GM19043 (cell line): ENCODE measurements around the gene HYDIN.
"Not testable (repeated sequence)": the region's sequence is repeated elsewhere in the genome, so short reads cannot be mapped to it uniquely, and the experiment has no call there.

Experiments used
- ATAC-seq: cut with Tn5 transposase; IDR thresholded peaks from one replicate; pipeline ENCODE4 v1.9.1; 2021; ENCODE audit warnings: low read depth; ENCODE audit not compliant: unreplicated experiment

Gene HYDIN

DNA sequence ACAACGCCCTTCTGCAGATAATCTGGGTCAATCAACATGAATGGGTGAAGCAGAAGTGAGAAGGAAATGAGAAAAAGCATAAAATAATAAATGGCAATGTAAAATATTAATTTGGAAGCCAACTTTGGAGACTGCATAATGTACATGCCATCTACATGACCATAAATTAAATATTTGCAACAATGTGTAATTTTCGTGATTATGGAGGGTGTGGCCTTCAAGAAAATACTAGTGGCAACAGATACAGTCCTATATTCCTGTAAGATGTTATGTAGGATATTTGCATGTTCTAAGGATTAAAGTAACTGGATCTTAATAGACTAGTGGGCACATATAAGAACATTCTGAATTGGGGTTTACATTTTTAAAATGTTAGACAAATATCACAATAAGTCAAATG, 78.9 kb downstream of the HYDIN start:
- not testable (repeated sequence) for ATAC-seq

DNA sequence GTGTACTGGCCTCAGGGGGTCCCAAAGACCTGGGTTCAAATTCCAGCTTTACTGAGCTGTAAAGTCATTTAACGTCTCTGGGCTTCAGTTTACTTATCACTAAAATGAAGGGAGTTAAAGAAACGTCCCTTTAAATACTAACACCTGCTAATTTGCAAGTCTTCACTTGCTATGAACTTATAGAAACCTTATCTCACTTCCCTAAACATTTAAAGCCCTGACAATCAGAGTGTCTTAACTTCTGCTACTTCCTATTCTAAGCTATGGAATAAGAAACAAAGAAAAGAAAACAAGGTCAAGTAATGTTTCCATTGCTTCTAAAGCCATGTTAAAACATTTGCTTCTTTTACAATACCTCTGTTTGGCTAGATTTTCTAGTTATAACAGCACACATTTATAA, 87.3 kb downstream of the HYDIN start:
- not testable (repeated sequence) for ATAC-seq

DNA sequence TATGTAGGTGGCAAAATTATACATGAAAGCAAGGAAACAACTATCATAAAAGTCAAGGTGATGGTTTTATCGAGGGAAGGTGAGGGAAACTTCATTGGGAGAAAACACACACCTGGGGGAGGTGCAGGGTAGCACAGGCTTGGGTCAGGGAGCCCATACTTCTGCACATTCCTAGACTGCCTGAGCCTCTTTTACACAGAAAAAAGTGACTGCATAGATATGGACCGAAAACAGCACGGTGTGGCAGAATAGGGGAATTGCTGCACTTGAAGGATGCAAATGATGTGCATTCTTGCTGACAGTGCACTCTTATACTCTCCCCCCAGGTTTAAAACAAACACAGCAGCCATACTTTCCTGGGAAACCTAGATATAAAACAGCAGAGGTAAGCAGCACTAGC, 120.0 kb downstream of the HYDIN start:
- not testable (repeated sequence) for ATAC-seq

DNA sequence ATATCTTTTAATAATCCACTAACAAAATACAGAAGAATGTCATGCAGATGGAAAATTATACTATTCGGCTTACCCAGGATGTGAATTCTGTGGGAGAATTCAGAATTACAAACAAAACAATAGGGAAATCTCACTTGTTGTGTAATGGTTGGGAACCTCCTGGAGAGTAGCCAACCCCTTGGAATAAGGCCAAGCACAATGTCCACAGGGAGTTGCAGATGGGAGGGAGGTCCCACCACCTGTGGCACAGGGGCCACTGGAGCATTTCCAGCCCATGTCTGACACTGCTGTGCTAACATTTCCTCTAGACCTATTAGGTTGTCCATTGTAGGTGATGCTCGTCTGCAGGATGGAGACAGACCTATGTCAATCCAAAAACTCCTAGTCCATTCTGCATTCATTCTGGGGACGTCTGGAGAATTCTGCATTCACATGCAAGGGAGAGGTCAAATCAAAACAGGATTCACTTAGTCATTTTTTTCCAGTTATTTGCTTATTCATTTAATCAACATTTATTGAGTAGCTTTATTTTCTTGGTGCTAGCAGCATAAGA, 120.8 kb downstream of the HYDIN start:
- ATAC-seq: not testable (repeated sequence)

DNA sequence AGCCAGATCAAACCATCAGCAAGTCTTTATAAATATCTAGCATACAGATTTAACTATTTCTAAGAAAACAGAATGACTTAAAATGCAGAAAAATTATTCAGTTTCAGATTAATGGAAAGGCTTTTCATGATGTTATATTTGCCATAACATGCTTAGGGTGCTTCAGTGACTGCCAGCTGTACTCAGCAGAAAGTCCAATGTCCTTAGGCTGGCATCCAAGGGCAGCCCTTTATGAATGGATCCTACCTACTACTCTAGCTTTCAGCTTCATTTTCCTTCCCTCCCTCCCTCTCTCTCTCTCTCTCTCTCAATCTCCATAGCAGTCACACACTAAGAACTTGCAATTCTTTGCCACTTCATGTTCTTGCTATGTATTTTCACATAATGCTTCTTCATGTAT, 124.6 kb downstream of the HYDIN start:
- ATAC-seq: not testable (repeated sequence)

DNA sequence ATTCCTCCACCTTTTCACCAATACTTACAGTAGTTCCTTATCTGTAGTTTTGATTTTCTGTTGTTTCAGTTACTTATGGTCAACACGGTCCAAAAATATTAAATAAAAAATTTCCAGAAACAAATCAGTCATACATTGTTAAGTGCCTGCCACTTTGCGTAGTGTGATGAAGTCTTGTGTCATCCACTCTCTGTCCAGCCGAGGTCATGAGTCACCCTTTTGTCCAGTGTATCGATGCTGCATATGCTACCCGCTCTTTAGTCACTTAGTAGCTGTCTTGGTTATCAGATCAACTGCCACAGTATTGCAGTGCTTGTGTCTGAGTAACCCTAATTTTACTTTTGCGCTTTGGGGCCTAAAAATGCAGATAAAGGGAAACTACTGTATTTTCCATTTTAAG, 146.9 kb downstream of the HYDIN start:
- ATAC-seq: not testable (repeated sequence)

DNA sequence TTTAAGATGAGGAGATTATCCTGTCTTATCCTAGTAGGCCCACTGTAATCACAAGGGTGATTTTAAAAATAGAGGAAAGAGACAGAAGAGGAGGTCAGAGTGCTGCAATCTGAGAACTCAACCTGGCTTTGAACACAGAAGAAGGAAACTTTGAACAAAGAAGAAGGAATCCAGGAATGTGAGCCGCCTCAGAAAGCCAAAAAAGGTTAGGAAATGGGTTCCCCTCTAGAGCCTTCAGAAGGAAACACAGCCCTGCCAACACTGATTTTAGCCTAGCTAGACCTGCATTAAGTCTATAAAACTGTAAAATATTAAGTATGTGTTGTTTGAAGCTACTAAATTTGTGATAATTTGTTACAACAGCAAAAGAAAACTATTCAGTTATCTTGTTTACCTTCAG, 149.7 kb downstream of the HYDIN start:
- not testable (repeated sequence) for ATAC-seq

DNA sequence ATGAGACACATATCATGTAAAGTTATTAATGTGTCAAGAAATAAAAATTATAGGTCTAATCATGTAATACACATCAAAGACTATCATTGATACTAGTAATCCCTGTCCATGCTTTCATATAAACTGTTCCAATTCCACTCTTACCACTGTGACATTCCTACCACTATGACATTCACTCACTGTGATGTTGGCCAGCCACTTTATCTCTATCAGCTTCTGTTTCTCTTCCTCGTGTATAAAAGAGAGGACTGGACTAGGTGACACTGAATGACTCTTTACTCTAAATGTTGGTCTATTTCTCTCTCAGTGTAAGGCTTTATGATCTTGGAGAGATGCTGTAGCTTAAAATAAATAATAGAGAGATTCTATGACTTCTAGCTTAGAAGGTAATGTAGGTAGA, 150.3 kb downstream of the HYDIN start:
- ATAC-seq: not testable (repeated sequence)

DNA sequence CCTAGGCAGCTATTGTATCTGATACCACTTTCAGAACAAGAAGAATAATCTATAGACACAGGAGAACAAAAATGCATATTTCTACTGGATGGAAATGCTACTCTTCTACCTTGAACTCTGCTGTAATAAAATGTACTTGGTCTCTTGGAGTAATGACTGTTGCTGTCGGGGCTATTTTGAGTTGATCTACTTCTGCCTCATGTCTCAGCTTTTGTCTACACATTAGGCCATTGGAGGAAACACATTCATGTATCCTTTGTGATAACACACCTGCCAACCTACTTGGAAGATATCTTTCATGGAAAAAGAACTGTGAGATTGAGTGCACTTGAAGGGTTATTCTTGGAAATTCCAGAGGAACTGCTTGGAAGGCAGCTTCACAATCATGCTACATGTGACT, 159.9 kb downstream of the HYDIN start:
- ATAC-seq: not testable (repeated sequence)

DNA sequence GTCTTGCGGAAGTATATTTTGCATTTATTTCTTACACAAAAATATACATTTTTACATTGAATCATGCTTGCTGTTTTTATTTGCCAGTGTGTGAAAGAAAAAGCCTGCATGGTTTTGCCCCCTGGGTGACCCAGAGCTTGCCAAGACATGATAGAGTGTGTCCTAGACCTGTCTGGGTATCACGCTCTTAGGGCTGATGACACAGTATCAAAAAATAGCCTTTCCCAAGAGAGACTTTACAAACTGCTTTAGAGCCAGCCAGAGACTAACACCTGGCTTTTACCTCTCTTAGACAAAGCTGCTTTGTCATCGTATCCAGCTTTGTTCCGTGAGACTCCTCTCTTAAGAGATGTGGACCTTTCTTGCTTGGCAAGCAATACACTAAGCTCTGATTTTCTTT, 160.7 kb downstream of the HYDIN start:
- not testable (repeated sequence) for ATAC-seq

DNA sequence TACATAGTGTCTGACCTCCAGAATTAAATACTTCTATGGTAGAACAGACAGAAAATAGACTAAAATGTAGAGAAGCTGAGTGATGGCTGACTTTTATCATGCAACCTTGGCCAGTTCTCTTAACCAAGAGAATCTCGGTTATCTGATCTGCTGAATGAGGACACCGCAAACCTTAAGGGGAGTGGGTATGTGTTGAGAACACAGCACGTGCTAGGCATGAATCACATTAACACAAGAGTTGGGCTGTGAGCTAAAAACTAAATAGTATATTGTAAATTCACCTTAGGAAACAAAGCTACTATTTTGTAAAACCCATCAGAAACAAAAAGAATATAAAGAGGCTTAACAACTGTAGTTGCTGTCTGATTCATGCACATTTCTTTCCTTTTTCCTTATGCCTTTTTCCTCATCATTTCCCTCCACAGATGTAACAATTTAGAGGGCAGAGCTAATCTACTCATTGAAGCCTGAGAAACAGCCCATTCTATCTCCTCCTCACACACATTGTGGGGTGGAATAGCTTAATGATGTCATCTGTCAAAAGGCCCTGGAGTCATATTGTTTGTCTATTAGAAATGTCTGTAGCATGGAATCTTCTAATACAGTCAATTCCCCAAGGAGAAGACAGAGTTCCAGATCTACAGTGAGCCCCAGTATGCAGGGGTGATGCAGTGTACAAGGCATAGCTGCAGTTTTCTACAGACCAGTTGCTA, 176.5 kb downstream of the HYDIN start:
- not testable (repeated sequence) for ATAC-seq

DNA sequence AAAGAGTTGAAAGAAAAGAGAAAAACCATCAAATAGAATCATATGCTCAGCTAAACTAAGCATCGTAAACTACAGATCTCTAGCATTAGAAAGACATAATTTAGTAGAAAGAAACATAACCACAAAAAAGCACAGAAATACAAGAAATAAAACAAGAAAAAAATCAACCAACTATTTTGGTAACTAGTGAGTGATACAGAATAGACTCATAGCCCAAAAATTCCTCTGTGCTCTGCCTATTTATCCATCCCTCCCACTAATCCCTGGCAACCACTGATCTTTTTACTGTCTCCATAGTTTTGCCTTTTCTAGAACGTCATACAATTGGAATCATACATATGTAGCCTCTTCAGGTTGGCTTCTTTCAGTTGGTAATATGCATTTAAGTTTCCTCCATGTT, 180.2 kb downstream of the HYDIN start:
- ATAC-seq: not testable (repeated sequence)

DNA sequence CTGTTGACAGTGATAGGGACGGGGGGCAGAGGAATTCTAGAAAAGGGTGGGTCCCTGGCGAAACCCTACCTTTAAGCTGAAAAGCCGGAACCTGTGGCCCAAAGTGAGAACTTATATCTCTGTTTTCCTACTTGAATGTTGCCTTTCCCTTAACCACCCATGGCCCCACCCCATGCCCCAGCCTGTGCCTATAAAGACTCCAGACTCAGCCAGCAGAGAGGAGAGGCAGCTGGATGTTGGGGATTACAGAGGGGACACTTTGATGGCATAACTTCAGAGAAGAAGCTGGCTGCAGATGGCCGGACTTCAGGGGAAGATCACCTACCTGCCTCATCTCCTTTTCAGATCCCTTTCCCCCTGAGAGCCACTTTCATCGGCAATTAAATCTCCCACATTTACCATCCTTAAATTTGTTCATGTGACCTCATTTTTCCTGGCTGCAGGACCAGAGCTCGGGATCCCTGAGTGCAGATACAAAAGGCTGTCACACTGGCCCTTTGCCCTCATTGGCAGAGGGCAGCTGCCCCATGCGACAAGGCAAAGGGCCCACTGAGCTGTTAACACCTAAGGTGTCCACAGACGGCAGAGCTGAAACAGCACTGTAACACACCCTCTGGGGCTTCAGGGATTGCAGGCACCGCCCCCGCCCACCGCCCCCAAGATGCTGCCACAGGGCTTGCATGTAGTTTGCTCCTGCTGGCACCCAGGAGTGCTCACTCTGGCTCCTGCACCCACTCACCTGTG, 191.0 kb downstream of the HYDIN start:
- ATAC-seq: not testable (repeated sequence)

DNA sequence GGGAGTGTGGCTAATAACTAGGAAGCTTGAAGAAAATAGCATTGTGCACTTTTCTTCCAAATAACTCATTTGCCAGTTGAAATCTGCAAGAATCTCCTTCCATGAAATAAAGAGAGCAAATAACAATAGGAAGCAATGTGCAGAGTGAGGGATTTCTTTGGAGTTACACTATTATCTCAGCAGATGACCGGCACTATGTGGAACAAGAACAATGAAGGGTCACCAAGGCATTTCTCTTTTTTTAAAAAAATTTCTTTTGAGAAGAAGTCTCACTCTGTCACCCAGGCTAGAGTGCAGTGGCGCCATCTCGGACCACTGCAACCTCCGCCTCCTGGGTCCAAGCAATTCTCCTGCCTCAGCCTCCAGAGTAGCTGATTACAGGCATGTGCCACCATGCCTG, 192.1 kb downstream of the HYDIN start:
- ATAC-seq: not testable (repeated sequence)

DNA sequence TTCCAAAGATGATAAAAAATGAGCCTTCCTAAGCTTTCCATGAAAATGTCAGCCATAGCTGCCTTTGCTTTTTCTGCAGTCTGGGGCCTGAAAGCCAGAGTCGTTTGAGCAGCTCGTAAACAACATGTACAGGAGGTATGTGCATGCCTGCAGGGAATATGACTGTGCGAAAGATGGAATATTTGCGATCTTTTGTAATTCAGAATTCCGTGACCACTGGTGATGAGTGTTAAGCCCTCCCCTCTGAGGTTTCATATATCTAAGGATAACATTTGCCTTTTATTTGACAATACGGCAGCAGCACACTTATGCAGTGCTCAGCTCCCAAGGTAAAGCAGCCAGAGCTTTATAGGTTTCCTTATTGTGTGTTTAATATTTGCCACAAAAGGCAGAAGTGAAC, 192.5 kb downstream of the HYDIN start:
- ATAC-seq: not testable (repeated sequence)

DNA sequence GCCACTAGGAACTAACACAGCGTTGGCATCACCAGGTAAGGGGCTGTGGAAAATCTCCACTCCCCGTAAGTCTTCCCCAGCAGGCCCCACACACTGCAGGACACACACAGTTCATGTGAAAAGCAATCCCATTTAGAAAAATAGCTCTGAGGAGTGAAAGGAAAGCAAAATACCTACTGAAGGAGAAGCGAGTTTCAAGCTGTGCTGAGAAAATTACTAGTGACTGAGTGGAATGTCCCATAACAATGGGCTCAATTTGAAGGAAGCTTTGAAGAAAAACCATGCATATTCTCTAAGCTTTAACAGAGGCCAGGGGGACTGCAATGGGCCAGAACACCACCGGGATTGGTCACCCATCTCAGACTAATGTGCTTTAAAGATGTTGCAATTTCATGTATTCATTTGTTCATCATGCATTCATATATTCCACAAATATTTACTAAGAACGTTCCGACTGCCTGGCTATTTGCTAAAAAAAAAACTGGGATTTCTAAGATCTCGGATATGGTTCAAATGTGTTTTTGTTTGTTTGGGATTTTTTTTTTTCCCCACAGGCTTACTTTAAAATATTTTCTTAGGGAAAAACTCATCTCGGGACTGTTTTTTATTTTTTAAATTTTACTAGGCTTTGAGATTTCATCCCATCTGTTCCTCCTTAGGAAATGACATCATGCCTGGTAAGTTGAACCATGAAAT, 202.3 kb downstream of the HYDIN start:
- ATAC-seq: not testable (repeated sequence)

DNA sequence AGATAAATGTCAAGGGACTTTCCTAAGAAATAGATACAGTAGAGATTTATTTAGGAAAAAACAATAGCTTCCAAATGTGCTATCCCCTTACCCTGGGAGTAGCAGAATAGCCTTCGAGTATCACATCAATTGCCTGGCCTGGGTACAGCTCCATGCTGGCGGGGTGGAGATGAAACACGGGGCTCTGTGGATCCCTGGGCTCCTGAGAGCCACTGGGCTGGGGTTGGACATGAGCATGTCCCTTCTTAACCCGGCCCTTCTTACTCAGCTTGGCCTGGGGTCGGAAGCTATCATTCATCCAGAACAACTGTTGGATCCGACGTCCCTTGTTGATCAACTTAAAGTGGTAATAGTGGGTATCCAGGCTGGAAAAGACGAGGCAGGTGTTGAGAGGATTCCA, 203.0 kb downstream of the HYDIN start:
- ATAC-seq: not testable (repeated sequence)

DNA sequence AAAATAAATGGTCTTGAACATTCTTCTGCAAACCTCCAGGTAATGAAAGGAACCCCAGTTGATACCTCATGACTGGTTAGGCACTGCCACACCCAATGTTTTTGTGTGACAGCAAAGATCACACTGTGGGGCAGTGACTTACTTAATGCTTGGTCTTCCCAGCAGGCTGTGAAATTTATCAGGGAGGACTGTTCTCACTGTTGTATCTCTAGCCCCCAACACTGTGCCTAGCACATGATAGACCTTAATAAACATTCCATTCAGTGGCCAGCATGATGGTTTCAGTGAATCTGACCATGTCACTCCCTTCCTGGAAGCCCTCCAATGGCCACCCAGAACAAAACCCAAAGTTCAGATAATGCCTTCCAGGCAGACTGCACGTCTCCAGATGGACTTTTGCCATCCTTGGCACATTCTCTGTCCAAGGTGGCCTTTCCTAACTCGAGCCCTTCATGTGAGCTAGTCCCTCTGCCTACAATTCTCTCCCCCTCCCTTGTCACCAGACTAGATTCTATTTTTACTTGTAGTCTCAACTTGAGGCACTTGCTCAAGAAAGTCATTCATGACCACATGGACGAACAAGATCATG, 206.6 kb downstream of the HYDIN start:
- not testable (repeated sequence) for ATAC-seq

DNA sequence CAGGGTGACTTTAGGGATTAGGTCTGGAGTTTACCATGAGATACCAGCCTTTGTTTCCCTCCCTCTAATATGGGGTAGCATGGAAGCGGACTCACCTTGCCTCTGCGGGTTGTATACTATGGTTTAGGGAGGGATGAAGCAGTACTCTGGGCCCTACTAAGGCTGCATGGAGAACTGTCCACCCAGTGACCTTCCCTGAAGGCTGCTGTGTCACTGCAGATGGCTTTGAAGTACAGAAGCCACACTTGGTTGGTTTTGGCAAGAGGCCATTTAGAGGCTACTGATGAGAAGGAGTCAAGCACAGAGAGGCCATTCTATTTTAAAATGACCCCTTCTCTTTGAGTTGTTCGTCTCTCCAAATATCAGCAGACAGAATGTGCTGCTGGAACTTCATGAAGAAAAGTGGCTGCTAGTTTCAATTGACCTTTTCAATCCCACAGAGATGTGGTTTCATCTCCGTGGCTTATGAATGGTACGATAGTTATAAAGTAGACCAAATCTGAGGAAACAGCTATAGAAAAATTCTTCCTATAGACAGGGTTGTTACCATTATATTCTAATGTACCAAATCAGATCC, 208.5 kb downstream of the HYDIN start:
- ATAC-seq: not testable (repeated sequence)

DNA sequence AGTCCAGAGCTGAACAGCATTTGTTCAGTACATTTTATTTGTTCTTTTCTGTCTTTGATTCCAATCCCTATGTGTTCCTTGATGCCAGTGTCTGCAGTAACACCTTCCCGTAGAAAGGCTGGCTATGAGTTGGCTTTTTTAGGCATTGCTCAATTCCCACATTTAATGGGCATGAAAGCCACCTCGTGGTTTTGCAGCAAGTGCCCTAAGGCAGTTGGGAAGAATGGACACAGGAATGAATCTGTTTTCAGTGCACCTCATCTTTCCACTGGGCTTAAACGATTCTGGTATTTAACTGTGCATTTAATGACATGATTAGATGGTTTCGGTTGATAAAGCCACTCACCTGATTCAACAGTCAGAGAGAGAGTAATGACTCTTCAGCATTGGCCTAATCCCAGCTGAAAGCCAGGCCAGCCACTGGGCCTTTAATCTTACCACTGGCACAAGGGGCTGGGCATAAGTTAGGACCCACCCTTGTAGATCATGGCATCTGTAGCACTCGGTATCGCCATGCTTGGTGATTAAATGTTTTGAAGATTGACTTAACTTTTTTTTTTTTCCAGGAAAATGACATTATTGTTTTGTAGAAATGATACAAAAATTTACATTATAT, 211.3 kb downstream of the HYDIN start:
- ATAC-seq: not testable (repeated sequence)
